H9 (cell line): ENCODE results near the gene EID1. TPM values are rescaled to one million over a fixed set of nuclear protein-coding genes. Genes with fewer than 3 reads are reported as not detected.

Experiments
- DNase-seq: peaks from one replicate; pipeline ENCODE4 v3.0.0-alpha.2; 2017
- H2AFZ ChIP-seq: one replicate; pipeline ENCODE4 v1.6.1; 2013; ENCODE audit warnings: mild to moderate bottlenecking, low read length, control low read depth, moderate library complexity
- H2AK5ac ChIP-seq: 2 replicates; pipeline ENCODE4 v1.6.1; 2013; ENCODE audit warnings: low read length, control low read depth, mixed read lengths; ENCODE audit not compliant: insufficient read length
- H2BK120ac ChIP-seq: one replicate; pipeline ENCODE4 v1.6.1; 2013; ENCODE audit warnings: low read depth, mild to moderate bottlenecking, low read length, control low read depth, inconsistent platforms; ENCODE audit not compliant: poor library complexity, severe bottlenecking
- H2BK12ac ChIP-seq: 2 replicates; pipeline ENCODE4 v1.6.1; 2013; ENCODE audit warnings: low read length, control low read depth, mixed read lengths, low read depth; ENCODE audit not compliant: insufficient read length
- H2BK15ac ChIP-seq: 2 replicates; pipeline ENCODE4 v1.6.1; 2013; ENCODE audit warnings: low read depth, low read length, control low read depth
- H2BK20ac ChIP-seq: one replicate; pipeline ENCODE4 v1.6.1; 2013; ENCODE audit warnings: low read depth, mild to moderate bottlenecking, low read length, control low read depth, inconsistent platforms; ENCODE audit not compliant: poor library complexity, severe bottlenecking
- H2BK5ac ChIP-seq: 2 replicates; pipeline ENCODE4 v1.6.1; 2013; ENCODE audit warnings: low read length, control low read depth, mixed read lengths; ENCODE audit not compliant: insufficient read length
- H3K14ac ChIP-seq: 2 replicates; pipeline ENCODE4 v1.6.1; 2013; ENCODE audit warnings: low read length, control low read depth; ENCODE audit not compliant: insufficient read depth
- H3K18ac ChIP-seq: 2 replicates; pipeline ENCODE4 v1.6.1; 2013; ENCODE audit warnings: low read depth, mild to moderate bottlenecking, mixed read lengths, low read length, control low read depth; ENCODE audit not compliant: insufficient read length
- H3K23ac ChIP-seq: 2 replicates; pipeline ENCODE4 v1.6.1; 2013; ENCODE audit warnings: low read length, control low read depth, mixed read lengths, low read depth; ENCODE audit not compliant: insufficient read length
- H3K23me2 ChIP-seq: 2 replicates; pipeline ENCODE4 v1.6.1; 2013; ENCODE audit warnings: low read depth, mild to moderate bottlenecking, mixed read lengths, low read length, control low read depth; ENCODE audit not compliant: insufficient read length, poor library complexity, severe bottlenecking
- H3K27ac ChIP-seq: 2 replicates; pipeline ENCODE4 v1.5.1; 2013; ENCODE audit warnings: low read length, control low read depth, mixed read lengths, low read depth; ENCODE audit not compliant: insufficient read length
- H3K27me3 ChIP-seq: 2 replicates; pipeline ENCODE4 v1.6.1; 2013; ENCODE audit warnings: low read length, control low read depth, inconsistent platforms; ENCODE audit not compliant: insufficient read depth
- H3K4ac ChIP-seq: 2 replicates; pipeline ENCODE4 v1.6.1; 2013; ENCODE audit warnings: low read depth, mild to moderate bottlenecking, control low read depth, inconsistent platforms, low read length, moderate library complexity
- H3K4me1 ChIP-seq: 2 replicates; pipeline ENCODE4 v1.6.1; 2013; ENCODE audit warnings: low read length, control low read depth, inconsistent platforms; ENCODE audit not compliant: insufficient read depth
- H3K4me2 ChIP-seq: 2 replicates; pipeline ENCODE4 v1.6.1; 2013; ENCODE audit warnings: low read length, control low read depth, mixed read lengths; ENCODE audit not compliant: insufficient read length, insufficient read depth
- H3K56ac ChIP-seq: 2 replicates; pipeline ENCODE4 v1.6.1; 2013; ENCODE audit warnings: low read depth, mild to moderate bottlenecking, mixed read lengths, low read length, control low read depth; ENCODE audit not compliant: insufficient read length
- H3K79me1 ChIP-seq: 2 replicates; pipeline ENCODE4 v1.6.1; 2013; ENCODE audit warnings: low read depth, mild to moderate bottlenecking, moderate library complexity, low read length, control low read depth, inconsistent platforms; ENCODE audit not compliant: insufficient read depth, poor library complexity, severe bottlenecking
- H3K79me2 ChIP-seq: 2 replicates; pipeline ENCODE4 v1.6.1; 2013; ENCODE audit warnings: low read length, control low read depth, inconsistent platforms; ENCODE audit not compliant: insufficient read depth
- H3K9ac ChIP-seq: 2 replicates; pipeline ENCODE4 v1.6.1; 2013; ENCODE audit warnings: low read length, control low read depth, mixed read lengths; ENCODE audit not compliant: insufficient read length; ENCODE audit errors: extremely low read depth
- H3K9me3 ChIP-seq: one replicate; pipeline ENCODE4 v1.6.1; 2013; ENCODE audit warnings: low read depth, low read length, inconsistent platforms; ENCODE audit not compliant: control insufficient read depth
- H3T11ph ChIP-seq: one replicate; pipeline ENCODE4 v1.6.1; 2013; ENCODE audit warnings: mild to moderate bottlenecking, low read length, control low read depth, inconsistent platforms
- H4K20me1 ChIP-seq: one replicate; pipeline ENCODE4 v1.6.1; 2013; ENCODE audit not compliant: control insufficient read depth, insufficient read length, insufficient read depth
- H4K5ac ChIP-seq: 2 replicates; pipeline ENCODE4 v1.6.1; 2013; ENCODE audit warnings: low read depth, mild to moderate bottlenecking, mixed read lengths, low read length, control low read depth; ENCODE audit not compliant: insufficient read length
- H4K8ac ChIP-seq: replicated peaks from 2 replicates; pipeline ENCODE4 v1.6.1; 2013; ENCODE audit warnings: low read length, control low read depth, mixed read lengths, low read depth; ENCODE audit not compliant: insufficient read length
- H4K91ac ChIP-seq: 2 replicates; pipeline ENCODE4 v1.6.1; 2013; ENCODE audit warnings: low read depth, mild to moderate bottlenecking, moderate library complexity, mixed read lengths, low read length, control low read depth; ENCODE audit not compliant: insufficient read length
- H3K27ac Mint-ChIP-seq, 3 experiments: 2 replicates in 2 of 3; 3 replicates in 1 of 3; pipeline ENCODE4 v1.8.0; 2020 to 2021; ENCODE audit warnings: mixed read lengths in 3 of 3, mild to moderate bottlenecking in 1 of 3, moderate library complexity in 1 of 3
- H3K27me3 Mint-ChIP-seq: 2 replicates; pipeline ENCODE4 v1.8.0; 2021; ENCODE audit warnings: low read depth, mild to moderate bottlenecking, moderate library complexity, mixed read lengths
- H3K36me3 Mint-ChIP-seq, 3 experiments: 2 replicates in 2 of 3; 3 replicates in 1 of 3; pipeline ENCODE4 v1.8.0; 2020 to 2021; ENCODE audit warnings: low read depth in 3 of 3, mixed read lengths in 3 of 3; ENCODE audit not compliant: insufficient read depth in 1 of 3
- H3K4me1 Mint-ChIP-seq, 2 experiments: 2 replicates each; pipeline ENCODE4 v1.8.0; 2020; ENCODE audit warnings: mixed read lengths in 2 of 2
- H3K4me3 Mint-ChIP-seq, 2 experiments: 2 replicates in 1 of 2; 3 replicates in 1 of 2; pipeline ENCODE4 v1.8.0; 2020 to 2021; ENCODE audit warnings: mild to moderate bottlenecking in 2 of 2, mixed read lengths in 2 of 2, moderate library complexity in 1 of 2
- H3K9me3 Mint-ChIP-seq, 2 experiments: 2 replicates in 1 of 2; 3 replicates in 1 of 2; pipeline ENCODE4 v1.8.0; 2020; ENCODE audit warnings: mild to moderate bottlenecking in 2 of 2, mixed read lengths in 2 of 2, moderate library complexity in 1 of 2
- CTCF ChIP-seq: fragments of 200-600 bp; sonication (generic); conservative IDR thresholded peaks from 3 replicates; pipeline ENCODE4 v1.8.0; 2021; ENCODE audit warnings: antibody characterized with exemption, mild to moderate bottlenecking
- WGBS: extraction: QIAGEN DNeasy Blood & Tissue Kit; methylation state at CpG from one replicate; pipeline ENCODE4 v1.1.7; 2013; ENCODE audit warnings: missing lambda C conversion rate, low lambda C conversion rate, mixed read lengths; ENCODE audit not compliant: insufficient read length; ENCODE audit errors: extremely low coverage; 5-methylcytosine and 5-hydroxymethylcytosine counted together
- total RNA-seq: library from RNA; stranded (reverse); gene quantifications from 2 replicates; pipeline ENCODE4 v1.2.1, GENCODE V29; 2021

EID1 gene
- total RNA-seq, 1 experiment from 2014 or later: 113 TPM

- Histone ChIP-seq H2BK5ac (no peak overlapping the region), H3K79me1 (no peaks in the 10 kb centered on the region), H2BK15ac (no peak overlapping the region), H4K20me1 (no peaks in the 10 kb centered on the region), H3K14ac (no peak overlapping the region), H3K4ac (no peak overlapping the region), H2AFZ (no peak overlapping the region), H3K18ac (no peak overlapping the region), H3K23me2 (no peaks in the 10 kb centered on the region), H3K9ac (no peak overlapping the region), H4K8ac (no peak overlapping the region), H3K56ac (no peak overlapping the region), H4K91ac (no peak overlapping the region), H3T11ph (no peak overlapping the region), H3K27me3 (no peaks in the 10 kb centered on the region), H2BK12ac (no peak overlapping the region), H2AK5ac (no peak overlapping the region), H3K4me2 (no peak overlapping the region), H2BK120ac (no peak overlapping the region), H4K5ac (no peak overlapping the region), H2BK20ac (no peak overlapping the region), H3K4me1 (no peaks in the 10 kb centered on the region), H3K9me3 (no peaks in the 10 kb centered on the region), H3K79me2 (no peaks in the 10 kb centered on the region), H3K27ac (no peak overlapping the region), H3K23ac (no peak overlapping the region)
- Mint-ChIP-seq H3K27me3 (no peaks in the 10 kb centered on the region), H3K36me3 (no peaks in the 10 kb centered on the region), H3K27ac (no peak overlapping the region), H3K4me3 (no peak overlapping the region), H3K4me1 (peaks cover 2% of the 10 kb centered on the region in 2 experiments; a peak in 2 of 4 replicates), H3K9me3 (no peaks in the 10 kb centered on the region)
- no CpG with 5 or more reads among the region's 3 CpGs for WGBS
- DNase-seq: no peak
- no peak for TF ChIP-seq CTCF
Observed at GRCh38 chr15:48889925-48890324, 12.0 kb downstream of the EID1 start.
